Cerebellar nuclear complex (tissue), 1 donor: ENCODE measurements around the gene TPRN.

Experiments
- DNase-seq, 2 experiments: peaks; one replicate each; lab custom pipeline; 2025; lab: John Stamatoyannopoulos, UW

The TPRN gene

DNA sequence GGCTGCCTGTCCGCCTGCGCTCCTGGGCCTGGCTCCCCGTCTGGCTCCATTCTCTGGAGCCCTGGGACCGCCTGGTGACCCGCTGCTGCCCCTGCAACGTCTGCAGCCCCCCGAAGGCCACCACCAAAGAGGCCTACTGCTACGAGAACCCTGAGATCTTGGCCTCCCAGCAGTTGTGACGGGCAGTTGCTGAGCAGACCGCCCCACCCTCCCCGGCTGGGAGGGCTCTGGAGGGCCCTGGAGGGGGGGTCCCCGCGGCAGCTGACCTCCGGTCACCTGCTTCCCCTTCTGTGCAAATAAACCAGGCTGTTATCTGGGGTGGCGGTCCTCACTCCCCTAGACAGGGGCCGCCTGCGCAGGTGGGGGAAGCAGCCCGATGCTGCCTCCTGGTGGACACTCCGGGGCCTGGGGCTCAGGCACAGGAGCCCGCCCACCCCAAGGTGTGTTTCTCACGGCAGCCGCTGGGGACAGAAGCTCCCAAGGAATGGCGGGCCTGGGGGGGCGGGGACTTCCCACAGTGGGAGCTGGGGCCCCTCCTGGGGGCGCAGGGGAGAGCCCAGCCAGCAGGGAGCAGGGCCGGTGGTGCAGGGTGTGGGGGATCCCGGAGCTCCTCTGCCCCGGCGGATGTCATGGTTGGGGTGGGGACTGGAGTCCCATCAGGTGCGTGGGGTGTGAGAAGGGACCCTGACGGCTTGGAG, 35.8 kb upstream of the TPRN start:
- DNase-seq = no peak

DNA sequence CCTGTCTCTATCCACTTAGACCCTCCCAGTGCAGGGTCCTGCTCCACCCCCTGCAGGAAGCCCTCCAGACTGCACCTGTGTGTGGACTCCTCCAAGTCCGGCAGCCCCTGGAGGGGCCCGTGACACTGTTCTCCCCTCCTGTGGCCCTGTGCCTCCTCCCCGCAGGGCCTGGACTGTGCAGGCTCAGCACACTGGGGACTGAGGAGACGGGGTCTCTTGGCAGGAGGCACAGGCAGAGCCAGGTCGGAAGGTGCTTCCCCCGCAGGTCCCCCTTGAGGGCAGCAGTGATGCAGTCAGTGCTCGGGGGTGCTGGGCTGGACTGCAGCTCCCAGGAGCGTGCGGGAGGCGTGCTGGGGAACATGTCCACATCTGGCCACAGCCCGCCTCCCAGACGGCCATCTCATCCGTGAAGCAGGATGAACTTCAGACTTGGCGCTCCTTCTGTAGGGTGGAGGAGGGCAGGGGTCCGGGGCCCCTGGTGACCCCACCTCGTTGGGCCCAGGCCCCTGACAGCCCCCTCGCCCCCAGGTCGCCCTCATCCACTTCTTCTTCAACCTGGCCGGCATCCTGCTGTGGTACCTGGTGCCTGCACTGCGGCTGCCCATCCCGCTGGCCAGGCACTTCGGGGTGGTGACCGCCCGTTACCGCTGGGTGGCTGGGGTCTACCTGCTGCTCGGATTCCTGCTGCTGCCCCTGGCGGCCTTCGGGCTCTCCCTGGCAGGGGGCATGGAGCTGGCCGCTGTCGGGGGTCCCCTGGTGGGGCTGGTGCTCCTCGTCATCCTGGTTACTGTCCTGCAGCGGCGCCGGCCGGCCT, 35.1 kb upstream of the TPRN start:
- DNase-seq = no peak

GRCh38 chr9:137234758-137235423, 34.4 kb upstream of the TPRN start:
- no peak for DNase-seq

DNA sequence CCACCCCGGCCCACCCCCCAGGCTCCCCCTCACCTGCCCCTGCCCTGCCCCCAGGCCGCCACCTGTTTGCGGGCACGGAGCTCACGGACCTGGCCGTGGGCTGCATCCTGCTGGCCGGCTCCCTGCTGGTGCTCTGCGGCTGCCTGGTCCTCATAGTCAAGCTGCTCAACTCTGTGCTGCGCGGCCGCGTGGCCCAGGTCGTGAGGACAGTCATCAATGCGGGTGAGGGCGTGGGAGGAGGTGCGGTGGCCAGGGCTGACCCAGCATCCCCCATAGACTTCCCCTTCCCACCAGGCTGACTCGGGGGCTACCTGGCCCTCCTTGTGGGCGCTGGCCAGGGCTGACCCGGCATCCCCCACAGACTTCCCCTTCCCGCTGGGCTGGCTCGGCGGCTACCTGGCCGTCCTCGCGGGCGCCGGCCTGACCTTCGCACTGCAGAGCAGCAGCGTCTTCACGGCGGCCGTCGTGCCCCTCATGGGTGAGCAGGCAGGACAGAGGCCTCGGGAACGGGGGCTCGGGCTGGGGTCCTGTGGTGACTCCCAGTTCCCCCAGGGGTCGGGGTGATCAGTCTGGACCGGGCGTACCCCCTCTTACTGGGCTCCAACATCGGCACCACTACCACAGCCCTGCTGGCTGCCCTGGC, 33.6 kb upstream of the TPRN start:
- no peak for DNase-seq

DNA sequence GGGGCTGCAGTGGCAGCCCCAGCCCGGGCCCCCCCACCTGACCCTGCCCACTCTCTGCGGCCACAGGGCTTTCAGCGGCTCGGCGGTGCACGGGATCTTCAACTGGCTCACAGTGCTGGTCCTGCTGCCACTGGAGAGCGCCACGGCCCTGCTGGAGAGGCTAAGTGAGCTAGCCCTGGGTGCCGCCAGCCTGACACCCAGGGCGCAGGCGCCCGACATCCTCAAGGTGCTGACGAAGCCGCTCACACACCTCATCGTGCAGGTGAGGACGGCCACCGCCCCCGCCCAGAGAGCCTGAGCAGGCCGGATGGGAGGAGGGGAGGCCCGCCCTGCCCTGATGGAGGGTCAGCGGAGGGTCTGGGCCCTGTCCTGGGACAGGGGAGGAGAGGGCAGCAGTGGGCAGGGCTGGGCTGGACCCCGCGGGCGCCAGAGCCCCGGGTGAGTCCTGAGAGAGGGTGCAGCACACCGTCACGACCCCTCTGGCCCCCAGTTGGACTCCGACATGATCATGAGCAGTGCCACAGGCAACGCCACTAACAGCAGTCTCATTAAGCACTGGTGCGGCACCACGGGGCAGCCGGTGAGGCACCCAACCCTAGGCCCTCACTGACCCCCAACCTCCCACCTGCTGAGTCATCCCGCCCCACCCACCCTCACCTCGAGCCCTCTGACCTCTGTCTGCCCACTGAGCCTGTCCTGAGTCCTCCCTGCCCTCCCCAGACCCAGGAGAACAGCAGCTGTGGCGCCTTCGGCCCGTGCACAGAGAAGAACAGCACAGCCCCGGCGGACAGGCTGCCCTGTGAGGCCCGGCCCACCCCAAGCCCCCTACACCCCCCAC, 32.8 kb upstream of the TPRN start:
- no peak for DNase-seq

DNA sequence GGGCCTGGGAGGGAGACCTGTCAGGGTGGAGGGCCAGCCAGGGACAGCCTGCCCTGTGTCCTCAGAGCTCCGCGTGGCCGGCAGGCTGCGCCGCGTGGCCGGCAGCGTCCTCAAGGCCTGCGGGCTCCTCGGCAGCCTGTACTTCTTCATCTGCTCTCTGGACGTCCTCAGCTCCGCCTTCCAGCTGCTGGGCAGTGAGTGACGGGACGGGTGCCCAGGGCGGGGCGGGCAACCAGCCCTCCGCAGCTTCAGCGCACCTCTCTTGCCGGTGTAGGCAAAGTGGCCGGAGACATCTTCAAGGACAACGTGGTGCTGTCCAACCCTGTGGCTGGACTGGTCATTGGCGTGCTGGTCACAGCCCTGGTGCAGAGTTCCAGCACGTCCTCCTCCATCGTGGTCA, 32.0 kb upstream of the TPRN start:
- DNase-seq = no peak

GRCh38 chr9:137232101-137232500, 31.6 kb upstream of the TPRN start:
- no peak for DNase-seq

- no peak for DNase-seq
Observed at GRCh38 chr9:137231372-137232039, 31.0 kb upstream of the TPRN start.

DNA sequence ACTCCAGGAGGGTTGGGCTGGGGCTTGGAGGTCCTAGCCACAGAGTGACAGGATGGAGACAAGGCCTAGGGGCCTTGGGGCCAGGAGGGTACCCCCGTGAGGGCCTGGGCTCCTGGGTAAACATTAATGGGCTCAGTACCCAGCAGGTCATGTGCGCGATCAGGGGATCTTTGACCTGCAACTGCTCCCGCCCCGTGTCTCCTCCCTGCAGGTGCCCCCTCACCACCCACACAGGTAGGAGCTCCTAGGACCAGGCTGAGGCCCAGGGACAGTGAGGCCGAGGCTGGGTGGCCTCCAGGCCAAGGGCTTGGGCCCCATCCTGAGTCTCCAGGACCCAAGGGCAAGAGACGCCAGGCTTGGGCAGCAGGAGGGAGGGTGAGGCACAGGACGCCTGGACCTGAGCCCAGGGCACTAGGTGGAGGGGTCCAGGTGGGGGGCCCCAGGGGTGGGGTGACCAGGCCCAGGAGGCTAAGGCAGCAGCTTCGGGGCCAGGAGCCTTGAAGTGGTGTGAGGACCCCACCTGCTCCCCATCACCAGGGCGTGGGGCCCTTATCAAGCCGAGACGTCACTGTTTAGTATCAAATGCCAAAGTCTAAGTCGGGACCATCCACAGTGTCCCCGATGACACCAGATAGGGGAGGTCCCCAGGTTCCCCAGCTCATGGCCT, 30.3 kb upstream of the TPRN start, which contains the start of gene SLC34A3:
Gene SLC34A3 (plus strand): TSS at position 197 of the 667 bp plus-strand sequence. CDS start 802 bp downstream, outside the sequence.
- DNase-seq = no peak

GRCh38 chr9:137229903-137230704, 29.6 kb upstream of the TPRN start:
- no peak for DNase-seq

DNA sequence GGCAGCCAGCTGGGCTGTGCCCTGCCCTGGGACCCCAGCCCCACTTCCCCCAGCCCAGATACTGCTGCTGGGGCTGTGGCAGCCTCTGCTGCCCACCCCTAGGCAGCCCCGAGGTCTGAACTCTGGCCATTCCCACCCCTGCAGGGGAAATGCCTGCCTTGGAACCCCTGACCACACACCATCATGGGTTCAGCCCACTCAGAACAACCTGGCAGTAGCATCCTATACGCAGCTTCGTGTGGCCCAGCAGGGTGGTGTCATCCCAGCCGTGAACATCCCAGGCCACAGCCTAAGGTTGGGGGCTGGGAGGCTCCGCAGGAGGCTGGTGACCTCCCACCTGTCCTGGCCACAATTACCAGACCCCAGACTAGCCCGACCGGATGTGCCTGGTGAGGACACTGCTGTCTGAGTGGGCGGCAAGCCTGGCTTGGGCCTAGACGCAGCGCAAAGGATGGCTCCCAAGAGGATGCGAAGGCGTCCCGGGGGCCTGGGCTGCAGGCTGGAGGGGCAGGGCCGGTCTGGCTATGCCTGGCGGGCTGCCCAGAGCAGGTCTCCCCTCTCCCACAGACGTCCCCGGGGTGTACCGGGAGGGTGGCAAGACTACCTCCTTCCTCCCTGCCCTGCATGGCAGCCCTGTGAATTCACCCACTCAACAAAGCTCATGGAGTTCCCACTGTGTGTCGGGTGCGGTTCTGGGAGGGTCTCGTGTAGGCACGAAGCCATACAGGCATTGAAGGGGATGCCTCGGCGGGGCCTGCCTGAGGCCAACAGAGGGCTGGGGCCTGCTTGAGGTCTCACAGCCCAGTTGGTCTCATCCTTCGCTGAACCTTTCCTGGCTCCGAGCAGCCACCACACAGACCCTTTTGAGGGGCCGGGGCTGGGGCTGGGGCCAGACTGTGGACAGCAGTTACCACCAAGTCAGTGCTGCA, 28.7 kb upstream of the TPRN start:
- DNase-seq = no peak

DNA sequence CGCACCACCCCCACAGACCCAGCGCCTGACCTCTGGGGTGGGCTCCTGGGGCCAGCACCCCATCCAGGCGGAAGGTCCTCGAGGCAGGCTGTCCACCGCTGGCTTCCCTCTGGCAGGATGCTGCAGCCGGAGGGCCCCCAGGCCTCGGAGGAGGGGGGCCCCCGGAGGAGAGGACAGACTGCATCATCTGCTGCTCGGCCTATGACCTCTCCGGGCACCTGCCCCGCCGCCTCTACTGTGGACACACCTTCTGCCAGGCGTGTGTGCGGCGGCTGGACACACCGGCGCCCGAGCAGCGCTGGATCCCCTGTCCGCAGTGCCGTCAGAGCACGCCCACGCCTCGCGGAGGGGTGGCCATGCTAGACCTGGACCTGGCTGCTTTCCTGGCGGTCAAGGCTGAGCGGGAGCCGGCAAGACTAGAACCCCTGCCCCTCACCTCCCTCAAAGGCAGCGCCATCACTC, 28.0 kb upstream of the TPRN start:
- DNase-seq = no peak

DNA sequence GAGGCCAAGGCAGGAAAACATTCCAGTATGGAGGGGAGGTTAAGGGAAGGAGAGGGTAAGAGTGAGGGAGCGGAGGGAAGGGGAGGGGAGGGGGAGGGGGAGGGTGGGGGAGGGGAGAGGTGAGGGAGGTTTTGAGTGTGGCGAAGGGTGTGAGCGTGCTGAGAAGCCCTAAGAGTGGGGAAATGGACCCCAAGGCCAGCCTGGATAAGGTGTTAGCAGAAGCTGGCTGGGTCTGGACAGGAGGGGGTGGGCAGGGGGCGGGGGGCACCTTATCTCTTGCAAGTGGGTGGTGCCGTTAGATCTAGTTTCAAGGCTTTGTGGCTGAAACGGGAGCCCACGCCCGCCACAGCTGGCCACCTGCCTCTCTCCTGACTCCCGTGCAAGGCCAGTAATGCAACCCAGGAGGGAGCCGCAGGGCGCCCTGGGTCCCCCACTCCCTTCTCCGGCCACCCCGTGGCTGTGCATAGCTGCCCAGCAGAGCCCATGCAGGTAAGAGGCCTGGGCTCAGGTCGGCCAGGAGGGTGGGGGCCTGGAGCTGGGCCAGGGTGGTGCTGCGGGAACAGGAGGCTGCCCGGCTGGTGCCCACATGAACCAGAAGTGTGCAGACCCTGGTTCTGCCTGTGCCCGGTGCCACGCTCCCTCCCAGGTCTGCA, 27.4 kb upstream of the TPRN start:
- DNase-seq = no peak

GRCh38 chr9:137227054-137227852, 26.7 kb upstream of the TPRN start, which contains the start of gene RNF224:
TSS of gene RNF224 (plus strand) at chr9:137227502. CDS start at chr9:137228336, 834 bp downstream.
- DNase-seq = peak in 1 of 2 experiments; percentile 49

DNA sequence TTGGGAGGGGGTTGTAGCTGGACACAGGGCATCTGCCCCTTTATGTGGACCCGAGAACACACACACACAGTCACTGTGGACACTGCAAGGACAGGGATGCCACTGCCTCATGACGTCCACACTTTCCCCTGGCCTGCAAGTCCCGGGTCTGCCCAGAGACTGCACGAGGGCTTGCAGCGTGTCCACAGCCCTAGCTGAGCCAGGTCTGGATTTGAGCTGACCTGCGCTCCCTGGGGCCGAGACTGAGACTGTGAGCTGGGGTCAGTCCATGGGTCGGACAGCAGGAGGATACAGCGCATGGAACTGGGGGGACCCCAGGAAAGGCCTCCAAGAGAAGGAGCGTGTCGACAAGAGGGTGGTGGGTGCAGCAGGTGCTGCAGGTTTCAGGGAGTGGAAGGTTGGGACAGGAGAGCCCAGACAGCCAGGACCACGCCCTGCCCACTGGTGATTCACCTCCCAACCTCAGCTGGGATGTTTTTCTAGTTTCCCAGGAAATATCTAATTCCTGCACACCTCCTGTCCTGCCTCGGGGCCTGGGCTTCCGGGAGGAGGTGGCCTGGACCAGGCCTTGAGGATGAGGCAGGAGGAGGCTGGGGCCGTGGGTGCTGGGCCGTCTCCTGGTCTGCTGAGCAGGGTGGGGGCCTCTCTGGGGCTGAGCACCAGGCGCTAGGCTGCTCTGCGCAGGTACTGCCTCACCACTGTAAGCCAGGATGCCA, 26.0 kb upstream of the TPRN start:
- DNase-seq = no peak
